HG03039 (cell line): ENCODE measurements around the gene TEX38.
"Not testable (repeated sequence)": the region's sequence is repeated elsewhere in the genome, so short reads cannot be mapped to it uniquely, and the experiment has no call there.

Source experiments
- ATAC-seq: cut with Tn5 transposase; IDR thresholded peaks from one replicate; pipeline ENCODE4 v1.9.1; 2021; ENCODE audit warnings: mild to moderate bottlenecking, moderate library complexity; ENCODE audit not compliant: unreplicated experiment

TEX38 gene

GRCh38 chr1:46654698-46655097 is 17.0 kb upstream of the TEX38 start:
- ATAC-seq = not testable (repeated sequence)

- ATAC-seq = no peak
These were observed 15.8 kb upstream of the TEX38 start for GRCh38 chr1:46655848-46656247.

GRCh38 chr1:46656643-46657042 is 15.0 kb upstream of the TEX38 start:
- ATAC-seq = no peak

GRCh38 chr1:46657775-46658174 is 13.9 kb upstream of the TEX38 start:
- ATAC-seq = no peak

DNA sequence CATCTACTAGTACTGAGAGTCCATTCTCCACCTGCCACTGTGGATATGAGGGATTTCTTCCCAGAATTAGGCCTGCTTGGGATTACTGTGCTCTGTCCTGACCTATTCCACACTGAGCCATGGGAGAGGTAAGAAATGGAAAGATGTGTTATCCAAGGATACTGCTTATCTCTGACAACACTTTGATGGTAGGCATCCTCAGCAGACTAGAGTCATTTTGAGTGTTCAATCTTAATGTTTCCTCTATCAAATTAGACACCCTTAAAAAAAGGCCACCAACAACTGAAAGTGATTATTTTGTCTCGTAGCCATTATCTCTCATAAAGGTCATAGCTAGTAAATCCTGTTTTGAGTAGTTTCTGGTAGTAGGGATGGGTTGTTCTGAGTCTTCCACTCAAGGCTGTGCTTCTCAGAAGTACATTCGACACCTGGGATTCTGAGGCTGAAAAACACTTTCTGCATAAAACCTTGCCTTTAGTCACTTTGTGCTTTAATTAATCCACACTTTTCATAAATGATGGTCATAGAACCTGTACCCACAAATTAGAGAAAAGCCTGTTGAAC is 12.3 kb upstream of the TEX38 start:
- ATAC-seq = no peak

DNA sequence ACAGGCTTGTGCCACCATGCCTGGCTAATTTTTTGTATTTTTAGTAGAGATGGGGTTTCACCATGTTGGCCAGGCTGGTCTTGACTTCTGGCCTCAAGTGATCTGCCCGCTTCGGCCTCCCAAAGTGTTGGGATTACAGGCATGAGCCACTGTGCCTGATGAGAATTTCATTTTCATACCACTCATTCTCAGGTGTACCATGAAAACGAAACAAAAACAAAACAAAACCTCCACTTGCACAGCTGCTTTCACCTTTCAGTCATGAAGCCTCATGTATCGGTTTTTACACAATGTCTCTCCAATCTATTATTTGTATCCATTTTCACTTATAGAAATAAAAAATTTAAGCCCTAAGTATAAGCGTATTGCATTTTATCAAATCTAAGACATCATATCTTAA is 11.5 kb upstream of the TEX38 start:
- not testable (repeated sequence) for ATAC-seq

GRCh38 chr1:46662919-46663318 is 8.7 kb upstream of the TEX38 start:
- not testable (repeated sequence) for ATAC-seq

GRCh38 chr1:46665983-46666382 is 5.7 kb upstream of the TEX38 start:
- ATAC-seq = no peak

DNA sequence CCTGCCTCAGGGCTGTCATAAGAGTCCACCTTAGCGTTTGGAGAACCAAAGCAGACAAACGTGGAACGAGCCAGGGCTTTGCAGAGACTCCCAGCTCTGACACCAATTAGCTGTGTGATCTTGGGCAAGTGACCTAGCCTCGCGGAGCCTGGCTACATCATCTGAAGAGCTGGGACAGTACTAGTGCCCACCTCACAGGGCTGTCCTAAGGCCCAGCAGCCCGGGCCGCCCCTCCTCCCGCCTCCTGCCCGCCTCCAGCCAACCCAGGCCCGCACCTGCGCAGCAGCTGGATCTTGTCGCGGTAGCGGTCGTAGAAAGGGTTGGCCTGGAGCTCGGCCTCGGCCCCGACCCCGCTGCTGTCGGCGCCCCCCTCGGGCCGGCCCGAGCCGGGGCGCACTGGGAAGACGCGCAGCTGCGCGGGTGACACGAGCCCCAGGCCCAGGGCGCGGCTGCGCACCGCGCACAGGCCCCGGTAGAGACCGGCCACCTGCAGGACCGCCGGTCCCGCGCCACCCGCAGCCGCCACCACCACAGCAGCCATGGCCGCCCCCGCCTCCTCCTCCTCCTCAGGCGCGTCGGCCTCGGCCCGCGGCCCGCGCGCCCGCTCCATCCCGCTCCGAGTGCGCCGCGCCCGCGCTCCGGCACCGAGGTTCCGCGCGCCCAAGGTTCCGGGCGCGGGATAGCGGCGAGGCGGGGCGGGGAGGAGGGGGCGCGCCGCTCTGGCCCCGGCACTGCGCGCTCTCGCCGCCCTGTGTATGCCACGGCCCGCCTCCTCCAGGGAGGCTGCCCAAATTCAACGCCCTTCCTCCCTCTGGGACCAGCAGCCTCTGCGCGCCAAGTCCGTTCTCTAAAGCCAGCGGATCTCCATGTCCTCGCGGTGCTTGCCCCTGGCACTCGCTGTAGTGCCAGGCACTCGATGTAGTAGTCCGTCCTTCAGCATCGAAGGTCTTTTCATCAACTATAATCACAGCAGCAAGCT is 3.6 kb upstream of the TEX38 start, which contains the start of gene ATPAF1:
TSS of gene ATPAF1 (minus strand) at position 583 of the 979 bp plus-strand sequence. CDS start at position 541, 42 bp downstream.
- peak; percentile 67 for ATAC-seq

GRCh38 chr1:46670134-46670533 is 1.5 kb upstream of the TEX38 start:
- no peak for ATAC-seq

DNA sequence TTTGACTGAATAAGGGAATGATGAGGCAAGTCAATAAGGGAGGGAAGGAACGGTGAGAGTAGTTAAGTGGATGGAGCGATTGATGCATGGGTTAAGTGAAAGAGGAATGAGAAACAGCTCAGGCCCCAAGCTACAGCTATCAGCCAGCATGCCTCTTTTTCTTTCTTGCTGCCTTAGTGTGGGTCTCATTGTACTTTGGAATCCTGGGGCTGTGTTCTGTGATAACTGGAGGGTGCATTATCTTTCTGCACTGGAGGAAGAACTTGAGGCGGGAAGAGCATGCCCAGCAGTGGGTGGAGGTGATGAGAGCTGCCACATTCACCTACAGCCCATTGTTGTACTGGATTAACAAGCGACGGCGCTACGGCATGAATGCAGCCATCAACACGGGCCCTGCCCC is 1.0 kb downstream of the TEX38 start:
- no peak for ATAC-seq

DNA sequence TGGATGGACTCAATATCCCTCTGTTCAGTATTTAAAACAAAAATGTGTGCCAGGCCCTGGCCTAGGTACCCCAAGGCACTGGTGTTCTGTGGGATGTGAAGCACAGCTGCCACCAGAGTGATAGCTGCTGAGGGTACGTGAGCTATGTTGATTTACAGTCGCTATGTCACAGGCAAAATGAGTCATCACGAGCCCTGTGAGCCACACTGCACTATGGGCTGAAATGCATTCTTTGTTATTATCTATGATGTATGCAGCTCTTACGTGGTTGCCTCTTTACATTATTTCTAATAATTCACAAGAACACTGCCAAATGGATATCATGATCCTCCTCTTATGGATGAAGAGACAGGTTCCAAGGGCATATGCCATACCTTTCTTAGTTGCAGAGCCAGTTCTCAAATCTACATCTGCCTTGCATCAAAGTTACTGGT is 2.1 kb downstream of the TEX38 start:
- ATAC-seq = no peak

GRCh38 chr1:46675549-46676314 is 4.1 kb downstream of the TEX38 start:
- peak; percentile 58 for ATAC-seq

- ATAC-seq = no peak
These were observed 4.9 kb downstream of the TEX38 start for GRCh38 chr1:46676531-46676930.

DNA sequence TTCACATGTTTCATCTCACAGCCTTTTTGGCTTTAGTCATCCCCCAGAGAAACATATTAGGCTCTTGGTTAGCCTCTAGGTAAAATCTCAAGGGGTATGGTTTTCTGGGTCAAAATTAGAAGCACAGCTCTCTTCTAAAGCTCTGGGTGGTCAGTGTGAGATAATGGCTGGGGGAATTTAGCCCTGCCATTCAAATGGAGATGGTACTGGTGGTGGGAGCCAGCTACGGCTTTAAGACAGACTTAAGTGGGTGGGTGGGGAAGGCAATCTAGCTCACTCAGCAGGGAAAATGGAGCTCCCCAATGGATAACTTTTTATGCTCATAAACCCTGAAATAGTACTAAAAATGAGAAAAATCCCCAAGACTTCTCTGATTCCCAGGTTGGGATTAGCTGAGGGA is 5.7 kb downstream of the TEX38 start:
- no peak for ATAC-seq

DNA sequence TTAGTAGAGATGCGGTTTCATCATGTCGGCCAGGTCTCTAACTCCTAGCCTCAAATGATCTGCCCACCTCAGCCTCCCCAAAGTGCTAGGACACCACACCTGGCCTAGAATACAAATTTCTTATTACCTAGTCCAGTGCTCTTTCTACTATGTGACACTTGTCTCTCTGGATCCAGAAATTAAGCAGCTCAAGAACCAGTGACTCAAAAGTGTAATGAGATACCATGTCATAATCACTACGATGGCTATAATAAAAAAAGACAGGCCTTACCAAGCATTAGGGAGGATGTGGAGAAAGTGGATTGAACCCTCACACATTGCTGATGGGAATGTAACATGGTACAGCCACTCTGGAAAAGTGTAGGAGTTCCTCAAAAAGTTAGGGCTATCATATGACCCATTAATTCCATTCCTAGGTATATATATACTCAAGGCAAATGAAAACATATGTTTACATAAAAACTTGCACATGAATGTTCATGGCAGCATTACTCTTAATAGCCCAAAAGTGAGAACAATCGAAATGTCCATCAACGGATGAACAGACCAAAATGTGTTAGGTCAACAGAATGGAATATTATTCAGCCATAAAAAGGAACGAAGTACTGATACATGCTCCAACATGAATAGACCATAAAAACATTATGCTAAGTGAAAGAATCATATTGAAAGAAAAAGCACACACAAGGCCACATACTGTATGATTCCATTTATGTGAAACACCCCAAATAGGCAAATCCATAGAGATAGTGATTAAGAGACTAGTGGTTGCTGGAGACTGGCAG is 8.3 kb downstream of the TEX38 start:
- ATAC-seq = no peak

- no peak for ATAC-seq
These were observed 9.8 kb downstream of the TEX38 start for GRCh38 chr1:46681333-46682034.

DNA sequence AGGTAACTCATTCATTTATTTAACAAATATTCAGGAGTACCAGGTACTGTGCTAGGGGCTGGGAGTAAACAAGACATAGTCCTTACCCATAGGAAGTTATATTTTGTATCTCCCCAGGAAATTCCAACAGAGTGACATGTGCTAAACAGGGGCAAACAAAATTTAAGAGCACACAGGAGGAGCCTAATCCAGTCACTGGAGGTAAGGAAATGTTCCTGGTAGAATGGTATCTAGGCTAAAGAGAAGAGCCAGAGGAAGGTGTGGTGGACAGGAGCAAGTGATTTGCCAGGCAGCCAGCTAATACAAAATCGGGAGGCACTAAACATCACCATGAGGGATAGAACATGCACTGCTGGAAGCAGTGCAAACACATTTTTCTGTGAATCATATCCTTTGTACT is 10.4 kb downstream of the TEX38 start:
- ATAC-seq = no peak

- ATAC-seq = no peak
These were observed 13.0 kb downstream of the TEX38 start for GRCh38 chr1:46684670-46685069.

DNA sequence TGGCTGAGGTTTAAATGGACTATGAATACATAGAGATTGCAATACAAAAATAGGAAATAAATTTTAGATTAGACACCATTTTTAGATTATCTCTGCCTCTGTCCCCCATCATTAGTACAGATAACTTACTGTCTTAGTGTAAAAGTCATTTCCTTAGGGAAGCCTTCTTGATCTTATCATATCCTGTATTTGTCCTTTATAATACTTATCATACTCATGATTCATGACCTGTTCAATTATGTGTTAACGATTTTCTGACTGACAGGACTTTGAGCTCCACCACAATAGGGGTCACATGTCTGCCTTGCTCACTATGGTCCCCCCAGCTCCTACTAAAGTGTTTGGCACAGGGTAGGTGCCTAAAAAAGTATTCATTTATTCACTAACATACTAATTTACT is 14.6 kb downstream of the TEX38 start:
- no peak for ATAC-seq
